HepG2 (cell line): ENCODE data around the gene F8. TPM values are rescaled to one million over a fixed set of nuclear protein-coding genes. Genes with fewer than 3 reads are reported as not detected.

Experiments
- AGO1 ChIP-seq: fragments of 200-400 bp; formaldehyde crosslinking; IDR thresholded peaks from 2 replicates; pipeline ENCODE4 v1.6.1; 2017; ENCODE audit warnings: mild to moderate bottlenecking, low read depth, low read length, moderate library complexity; ENCODE audit not compliant: poor library complexity, severe bottlenecking
- CHD2 ChIP-seq: IDR thresholded peaks from 2 replicates; pipeline ENCODE4 v1.6.1; 2011; ENCODE audit warnings: low read depth, low read length, improper control_type of control experiment
- SALL2 ChIP-seq: sonication (generic); formaldehyde crosslinking; IDR thresholded peaks from 2 replicates; pipeline ENCODE4 v1.8.1; 2023; ENCODE audit warnings: mild to moderate bottlenecking, missing genetic modification reagents, inconsistent platforms
- SMARCE1 ChIP-seq: fragments of 450-650 bp; IDR thresholded peaks from 2 replicates; pipeline ENCODE4 v1.6.1; 2017; ENCODE audit warnings: borderline replicate concordance
- SP4 ChIP-seq: sonication (generic); formaldehyde crosslinking; IDR thresholded peaks from 2 replicates; pipeline ENCODE4 v1.8.1; 2023; ENCODE audit warnings: mild to moderate bottlenecking, missing genetic modification reagents
- TBP ChIP-seq: sonication (generic); formaldehyde crosslinking; IDR thresholded peaks from 2 replicates; pipeline ENCODE4 v1.5.0; 2020; ENCODE audit warnings: missing genetic modification reagents
- ZBTB3 ChIP-seq: sonication (generic); formaldehyde crosslinking; IDR thresholded peaks from 2 replicates; pipeline ENCODE4 v1.4.0; 2020; ENCODE audit warnings: low read depth, mild to moderate bottlenecking, moderate library complexity, missing genetic modification reagents, borderline replicate concordance
- ZNF224 ChIP-seq: sonication (generic); formaldehyde crosslinking; IDR thresholded peaks from 2 replicates; pipeline ENCODE4 v1.5.0; 2020; ENCODE audit warnings: mild to moderate bottlenecking, missing genetic modification reagents
- ZNF431 ChIP-seq: sonication (generic); formaldehyde crosslinking; IDR thresholded peaks from 2 replicates; pipeline ENCODE4 v1.9.0; 2022; ENCODE audit warnings: missing genetic modification reagents, low read depth, mild to moderate bottlenecking, borderline replicate concordance
- ZNF552 ChIP-seq: sonication (generic); formaldehyde crosslinking; IDR thresholded peaks from 2 replicates; pipeline ENCODE4 v1.9.0; 2022; ENCODE audit warnings: missing genetic modification reagents, mild to moderate bottlenecking, borderline replicate concordance
- ZNF615 ChIP-seq: sonication (generic); formaldehyde crosslinking; IDR thresholded peaks from 2 replicates; pipeline ENCODE4 v1.5.0; 2020; ENCODE audit warnings: mild to moderate bottlenecking, missing genetic modification reagents, borderline replicate concordance
- ZNF841 ChIP-seq: sonication (generic); formaldehyde crosslinking; IDR thresholded peaks from 2 replicates; pipeline ENCODE4 v1.8.1; 2023; ENCODE audit warnings: missing genetic modification reagents, borderline replicate concordance
- polyA plus RNA-seq, 8 experiments: library from polyadenylated mRNA; depleted of rRNA in 3 of 8; stranded (reverse) in 7 of 8; unstranded in 1 of 8; fragments of >200 nt; fragmentation: Illumina TruSeq in 4 of 8; extraction: Trizol in 4 of 8; gene quantifications; 2 replicates each; pipeline versions ENCODE4 v1.2.1 to v1.2.3, GENCODE V29; 2011 to 2016; ENCODE audit warnings: low read depth in 4 of 8, missing spikeins in 1 of 8, mixed read lengths in 1 of 8; ENCODE audit not compliant: insufficient read depth in 1 of 8
- total RNA-seq, 5 experiments: library from RNA; depleted of rRNA; stranded (reverse); fragments of >200 nt; fragmentation: Illumina TruSeq; extraction: Trizol; gene quantifications; 2 replicates each; pipeline ENCODE4 v1.2.3, GENCODE V29; 2016; ENCODE audit warnings: low read depth in 1 of 5
- TF ChIP-seq, protein P1 (sequence below): sonication (generic); formaldehyde crosslinking; IDR thresholded peaks from 2 replicates; pipeline ENCODE4 v1.4.0; 2020; ENCODE audit warnings: missing genetic modification reagents
- TF ChIP-seq, protein P2 (sequence below): IDR thresholded peaks from 2 replicates; pipeline ENCODE4 v1.6.1; 2016; ENCODE audit warnings: mild to moderate bottlenecking, missing biosample characterization, missing genetic modification reagents
- TF ChIP-seq, protein P3 (sequence below): IDR thresholded peaks from 2 replicates; pipeline ENCODE4 v1.6.1; 2016; ENCODE audit warnings: missing compliant biosample characterization, missing genetic modification reagents, borderline replicate concordance
- TF ChIP-seq, protein P4 (sequence below): sonication (generic); formaldehyde crosslinking; IDR thresholded peaks from 2 replicates; pipeline ENCODE4 v1.8.0; 2022; ENCODE audit warnings: missing genetic modification reagents, mild to moderate bottlenecking, moderate library complexity, borderline replicate concordance
- TF ChIP-seq, protein P5 (sequence below), 2 experiments: sonication (generic) in 1 of 2; formaldehyde crosslinking in 1 of 2; IDR thresholded peaks; 2 replicates each; pipeline versions ENCODE4 v1.4.0 to v1.6.1; 2018 to 2020; ENCODE audit warnings: missing genetic modification reagents in 2 of 2, borderline replicate concordance in 1 of 2, low read depth in 1 of 2, mild to moderate bottlenecking in 1 of 2, missing biosample characterization in 1 of 2
- TF ChIP-seq, protein P6 (sequence below): sonication (generic); formaldehyde crosslinking; IDR thresholded peaks from 2 replicates; pipeline ENCODE4 v1.5.0; 2020; ENCODE audit warnings: missing genetic modification reagents, mild to moderate bottlenecking, borderline replicate concordance

The F8 gene
- total and polyA plus RNA-seq, 2 of the 13 experiments (the other 11 are each of a cell fraction or from before 2014, with no cell fraction given), result 0.29 to 0.61 TPM

DNA sequence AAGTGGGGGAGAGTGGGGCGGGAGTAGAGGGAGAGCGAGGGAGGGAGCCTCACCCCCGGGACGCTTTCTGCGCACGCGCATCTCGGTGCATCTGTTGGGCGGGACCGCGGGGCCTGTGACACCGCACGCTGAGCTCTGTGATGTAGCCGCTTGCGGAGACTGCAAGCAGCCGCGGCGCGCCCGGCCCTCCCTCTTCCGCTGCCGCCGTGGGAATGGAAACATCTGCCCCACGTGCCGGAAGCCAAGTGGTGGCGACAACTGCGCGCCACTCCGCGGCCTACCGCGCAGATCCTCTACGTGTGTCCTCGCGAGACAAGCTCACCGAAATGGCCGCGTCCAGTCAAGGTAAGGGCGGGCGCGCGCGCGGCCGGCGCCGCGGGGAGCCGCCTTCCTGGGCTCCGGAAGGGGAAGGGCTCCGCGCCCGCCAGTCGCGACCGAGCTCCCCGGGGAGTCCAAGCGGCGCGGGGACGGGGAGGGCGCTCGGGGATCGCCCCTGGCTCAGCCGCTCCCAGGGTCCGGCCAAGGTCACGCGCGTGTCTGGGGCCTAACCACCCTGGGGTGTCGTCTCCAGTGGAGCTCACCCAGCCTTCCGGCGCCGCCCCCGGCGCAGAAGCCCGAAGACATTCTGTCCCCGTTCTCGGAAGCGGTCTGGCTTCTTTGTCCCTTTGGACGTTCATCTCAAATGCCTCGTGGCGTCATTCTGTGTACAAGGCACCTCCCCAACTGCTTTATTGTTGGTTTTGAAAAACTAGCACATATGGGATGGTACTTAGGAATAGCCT lies 4.4 kb upstream of the F8 start, which contains the start of gene FUNDC2 (continued):
- TF ChIP-seq, protein P1, sequence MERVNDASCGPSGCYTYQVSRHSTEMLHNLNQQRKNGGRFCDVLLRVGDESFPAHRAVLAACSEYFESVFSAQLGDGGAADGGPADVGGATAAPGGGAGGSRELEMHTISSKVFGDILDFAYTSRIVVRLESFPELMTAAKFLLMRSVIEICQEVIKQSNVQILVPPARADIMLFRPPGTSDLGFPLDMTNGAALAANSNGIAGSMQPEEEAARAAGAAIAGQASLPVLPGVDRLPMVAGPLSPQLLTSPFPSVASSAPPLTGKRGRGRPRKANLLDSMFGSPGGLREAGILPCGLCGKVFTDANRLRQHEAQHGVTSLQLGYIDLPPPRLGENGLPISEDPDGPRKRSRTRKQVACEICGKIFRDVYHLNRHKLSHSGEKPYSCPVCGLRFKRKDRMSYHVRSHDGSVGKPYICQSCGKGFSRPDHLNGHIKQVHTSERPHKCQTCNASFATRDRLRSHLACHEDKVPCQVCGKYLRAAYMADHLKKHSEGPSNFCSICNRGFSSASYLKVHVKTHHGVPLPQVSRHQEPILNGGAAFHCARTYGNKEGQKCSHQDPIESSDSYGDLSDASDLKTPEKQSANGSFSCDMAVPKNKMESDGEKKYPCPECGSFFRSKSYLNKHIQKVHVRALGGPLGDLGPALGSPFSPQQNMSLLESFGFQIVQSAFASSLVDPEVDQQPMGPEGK (CRISPR knock-in tag), result peak; percentile 17; the same call in 1 of the 2 replicates
- no peak for TF ChIP-seq ZNF224
- no peak for TF ChIP-seq SMARCE1
- TF ChIP-seq, protein P2, sequence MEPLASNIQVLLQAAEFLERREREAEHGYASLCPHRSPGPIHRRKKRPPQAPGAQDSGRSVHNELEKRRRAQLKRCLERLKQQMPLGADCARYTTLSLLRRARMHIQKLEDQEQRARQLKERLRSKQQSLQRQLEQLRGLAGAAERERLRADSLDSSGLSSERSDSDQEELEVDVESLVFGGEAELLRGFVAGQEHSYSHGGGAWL (CRISPR knock-in tag), result peak; percentile 69; the same call in 1 of the 2 replicates
- TF ChIP-seq, protein P3, sequence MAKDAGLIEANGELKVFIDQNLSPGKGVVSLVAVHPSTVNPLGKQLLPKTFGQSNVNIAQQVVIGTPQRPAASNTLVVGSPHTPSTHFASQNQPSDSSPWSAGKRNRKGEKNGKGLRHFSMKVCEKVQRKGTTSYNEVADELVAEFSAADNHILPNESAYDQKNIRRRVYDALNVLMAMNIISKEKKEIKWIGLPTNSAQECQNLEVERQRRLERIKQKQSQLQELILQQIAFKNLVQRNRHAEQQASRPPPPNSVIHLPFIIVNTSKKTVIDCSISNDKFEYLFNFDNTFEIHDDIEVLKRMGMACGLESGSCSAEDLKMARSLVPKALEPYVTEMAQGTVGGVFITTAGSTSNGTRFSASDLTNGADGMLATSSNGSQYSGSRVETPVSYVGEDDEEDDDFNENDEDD (CRISPR knock-in tag), result peak; percentile 89; the same call in 1 of the 2 replicates
- no peak for TF ChIP-seq ZNF552 (CRISPR knock-in tag)
- TF ChIP-seq CHD2, result peak; percentile 87
- TF ChIP-seq, protein P4, sequence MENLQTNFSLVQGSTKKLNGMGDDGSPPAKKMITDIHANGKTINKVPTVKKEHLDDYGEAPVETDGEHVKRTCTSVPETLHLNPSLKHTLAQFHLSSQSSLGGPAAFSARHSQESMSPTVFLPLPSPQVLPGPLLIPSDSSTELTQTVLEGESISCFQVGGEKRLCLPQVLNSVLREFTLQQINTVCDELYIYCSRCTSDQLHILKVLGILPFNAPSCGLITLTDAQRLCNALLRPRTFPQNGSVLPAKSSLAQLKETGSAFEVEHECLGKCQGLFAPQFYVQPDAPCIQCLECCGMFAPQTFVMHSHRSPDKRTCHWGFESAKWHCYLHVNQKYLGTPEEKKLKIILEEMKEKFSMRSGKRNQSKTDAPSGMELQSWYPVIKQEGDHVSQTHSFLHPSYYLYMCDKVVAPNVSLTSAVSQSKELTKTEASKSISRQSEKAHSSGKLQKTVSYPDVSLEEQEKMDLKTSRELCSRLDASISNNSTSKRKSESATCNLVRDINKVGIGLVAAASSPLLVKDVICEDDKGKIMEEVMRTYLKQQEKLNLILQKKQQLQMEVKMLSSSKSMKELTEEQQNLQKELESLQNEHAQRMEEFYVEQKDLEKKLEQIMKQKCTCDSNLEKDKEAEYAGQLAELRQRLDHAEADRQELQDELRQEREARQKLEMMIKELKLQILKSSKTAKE (CRISPR knock-in tag), result peak; percentile 18; the same call in 1 of the 2 replicates
- no peak for TF ChIP-seq ZBTB3 (CRISPR knock-in tag)
- TF ChIP-seq, protein P5, sequence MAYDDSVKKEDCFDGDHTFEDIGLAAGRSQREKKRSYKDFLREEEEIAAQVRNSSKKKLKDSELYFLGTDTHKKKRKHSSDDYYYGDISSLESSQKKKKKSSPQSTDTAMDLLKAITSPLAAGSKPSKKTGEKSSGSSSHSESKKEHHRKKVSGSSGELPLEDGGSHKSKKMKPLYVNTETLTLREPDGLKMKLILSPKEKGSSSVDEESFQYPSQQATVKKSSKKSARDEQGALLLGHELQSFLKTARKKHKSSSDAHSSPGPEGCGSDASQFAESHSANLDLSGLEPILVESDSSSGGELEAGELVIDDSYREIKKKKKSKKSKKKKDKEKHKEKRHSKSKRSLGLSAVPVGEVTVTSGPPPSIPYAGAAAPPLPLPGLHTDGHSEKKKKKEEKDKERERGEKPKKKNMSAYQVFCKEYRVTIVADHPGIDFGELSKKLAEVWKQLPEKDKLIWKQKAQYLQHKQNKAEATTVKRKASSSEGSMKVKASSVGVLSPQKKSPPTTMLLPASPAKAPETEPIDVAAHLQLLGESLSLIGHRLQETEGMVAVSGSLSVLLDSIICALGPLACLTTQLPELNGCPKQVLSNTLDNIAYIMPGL (CRISPR knock-in tag; IDR thresholded peaks at IDR 0.05; ENCODE audit: borderline replicate concordance in 1 of 2, low read depth in 1 of 2), result 0 out of 4 replicates have a peak, but pooled peaks of 1 of the 2 experiments have one; percentile 24
- no peak for TF ChIP-seq ZNF615 (CRISPR knock-in tag)
- TF ChIP-seq, protein P6, sequence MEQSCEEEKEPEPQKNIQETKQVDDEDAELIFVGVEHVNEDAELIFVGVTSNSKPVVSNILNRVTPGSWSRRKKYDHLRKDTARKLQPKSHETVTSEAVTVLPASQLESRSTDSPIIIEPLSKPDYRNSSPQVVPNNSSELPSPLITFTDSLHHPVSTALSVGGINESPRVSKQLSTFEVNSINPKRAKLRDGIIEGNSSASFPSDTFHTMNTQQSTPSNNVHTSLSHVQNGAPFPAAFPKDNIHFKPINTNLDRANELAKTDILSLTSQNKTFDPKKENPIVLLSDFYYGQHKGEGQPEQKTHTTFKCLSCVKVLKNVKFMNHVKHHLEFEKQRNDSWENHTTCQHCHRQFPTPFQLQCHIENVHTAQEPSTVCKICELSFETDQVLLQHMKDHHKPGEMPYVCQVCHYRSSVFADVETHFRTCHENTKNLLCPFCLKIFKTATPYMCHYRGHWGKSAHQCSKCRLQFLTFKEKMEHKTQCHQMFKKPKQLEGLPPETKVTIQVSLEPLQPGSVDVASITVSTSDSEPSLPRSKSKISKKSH (CRISPR knock-in tag), result no peak; the same call in 1 of the 2 replicates
- 0 out of 2 replicates have a peak, but pooled peaks have one; percentile 35 for TF ChIP-seq ZNF431 (CRISPR knock-in tag)
- no peak for TF ChIP-seq ZNF841
- TF ChIP-seq SALL2, result no peak
- no peak for TF ChIP-seq TBP (CRISPR knock-in tag)
- no peak for TF ChIP-seq AGO1
- no peak for TF ChIP-seq SP4 (CRISPR knock-in tag)
